ENCODE measurements around the gene EPB41L5. TPM values are rescaled to one million over a fixed set of nuclear protein-coding genes. Genes with fewer than 3 reads are reported as not detected.

EPB41L5 gene
- total and polyA plus RNA-seq, 9 of the 15 experiments (the other 6 are each of a cell fraction or from before 2014, with no cell fraction given): 2.3 to 14.1 (median 8.2) TPM

DNA sequence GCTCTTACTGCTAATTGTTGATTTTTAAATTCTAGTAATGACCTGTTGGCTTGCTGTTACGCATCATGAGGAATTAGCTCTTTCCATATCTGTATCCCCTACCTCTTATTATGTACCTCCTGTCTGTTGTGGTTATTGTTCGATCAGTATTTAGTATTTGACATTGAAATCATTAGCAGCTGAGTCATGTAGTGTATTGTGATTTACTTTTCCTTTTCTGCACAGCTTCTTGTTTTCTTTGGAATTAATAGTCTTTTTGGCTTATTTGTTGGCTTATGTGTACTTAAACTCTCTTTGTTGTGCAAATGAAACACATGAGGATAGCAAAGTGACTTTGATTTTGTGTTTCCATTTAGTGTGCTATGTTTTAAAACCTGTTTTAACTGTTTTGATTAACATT, 4.3 kb downstream of the EPB41L5 start (continued):
- TF ChIP-seq, protein P1, sequence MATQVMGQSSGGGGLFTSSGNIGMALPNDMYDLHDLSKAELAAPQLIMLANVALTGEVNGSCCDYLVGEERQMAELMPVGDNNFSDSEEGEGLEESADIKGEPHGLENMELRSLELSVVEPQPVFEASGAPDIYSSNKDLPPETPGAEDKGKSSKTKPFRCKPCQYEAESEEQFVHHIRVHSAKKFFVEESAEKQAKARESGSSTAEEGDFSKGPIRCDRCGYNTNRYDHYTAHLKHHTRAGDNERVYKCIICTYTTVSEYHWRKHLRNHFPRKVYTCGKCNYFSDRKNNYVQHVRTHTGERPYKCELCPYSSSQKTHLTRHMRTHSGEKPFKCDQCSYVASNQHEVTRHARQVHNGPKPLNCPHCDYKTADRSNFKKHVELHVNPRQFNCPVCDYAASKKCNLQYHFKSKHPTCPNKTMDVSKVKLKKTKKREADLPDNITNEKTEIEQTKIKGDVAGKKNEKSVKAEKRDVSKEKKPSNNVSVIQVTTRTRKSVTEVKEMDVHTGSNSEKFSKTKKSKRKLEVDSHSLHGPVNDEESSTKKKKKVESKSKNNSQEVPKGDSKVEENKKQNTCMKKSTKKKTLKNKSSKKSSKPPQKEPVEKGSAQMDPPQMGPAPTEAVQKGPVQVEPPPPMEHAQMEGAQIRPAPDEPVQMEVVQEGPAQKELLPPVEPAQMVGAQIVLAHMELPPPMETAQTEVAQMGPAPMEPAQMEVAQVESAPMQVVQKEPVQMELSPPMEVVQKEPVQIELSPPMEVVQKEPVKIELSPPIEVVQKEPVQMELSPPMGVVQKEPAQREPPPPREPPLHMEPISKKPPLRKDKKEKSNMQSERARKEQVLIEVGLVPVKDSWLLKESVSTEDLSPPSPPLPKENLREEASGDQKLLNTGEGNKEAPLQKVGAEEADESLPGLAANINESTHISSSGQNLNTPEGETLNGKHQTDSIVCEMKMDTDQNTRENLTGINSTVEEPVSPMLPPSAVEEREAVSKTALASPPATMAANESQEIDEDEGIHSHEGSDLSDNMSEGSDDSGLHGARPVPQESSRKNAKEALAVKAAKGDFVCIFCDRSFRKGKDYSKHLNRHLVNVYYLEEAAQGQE (IDR thresholded peaks at IDR 0.05; ENCODE audit: borderline replicate concordance): no peak
- TF ChIP-seq, protein P1 (CRISPR knock-in tag; IDR thresholded peaks at IDR 0.05; ENCODE audit: low read depth): no peak
- TF ChIP-seq, protein P2, sequence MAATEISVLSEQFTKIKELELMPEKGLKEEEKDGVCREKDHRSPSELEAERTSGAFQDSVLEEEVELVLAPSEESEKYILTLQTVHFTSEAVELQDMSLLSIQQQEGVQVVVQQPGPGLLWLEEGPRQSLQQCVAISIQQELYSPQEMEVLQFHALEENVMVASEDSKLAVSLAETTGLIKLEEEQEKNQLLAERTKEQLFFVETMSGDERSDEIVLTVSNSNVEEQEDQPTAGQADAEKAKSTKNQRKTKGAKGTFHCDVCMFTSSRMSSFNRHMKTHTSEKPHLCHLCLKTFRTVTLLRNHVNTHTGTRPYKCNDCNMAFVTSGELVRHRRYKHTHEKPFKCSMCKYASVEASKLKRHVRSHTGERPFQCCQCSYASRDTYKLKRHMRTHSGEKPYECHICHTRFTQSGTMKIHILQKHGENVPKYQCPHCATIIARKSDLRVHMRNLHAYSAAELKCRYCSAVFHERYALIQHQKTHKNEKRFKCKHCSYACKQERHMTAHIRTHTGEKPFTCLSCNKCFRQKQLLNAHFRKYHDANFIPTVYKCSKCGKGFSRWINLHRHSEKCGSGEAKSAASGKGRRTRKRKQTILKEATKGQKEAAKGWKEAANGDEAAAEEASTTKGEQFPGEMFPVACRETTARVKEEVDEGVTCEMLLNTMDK (IDR thresholded peaks at IDR 0.05; ENCODE audit: borderline replicate concordance, insufficient read depth, low read depth, low read length, poor library complexity, severe bottlenecking): no peak
- TF ChIP-seq PCBP1 (IDR thresholded peaks at IDR 0.05; ENCODE audit: low read depth, low read length, poor library complexity, severe bottlenecking) (no peak), CREM (IDR thresholded peaks at IDR 0.05; ENCODE audit: low read depth) (no peak)
